SIG-M5 treated with dmso at 0.1 percent for 504 hours (cell line): ENCODE results near the gene EIF4E.

Source experiments
- DNase-seq: peaks from one replicate; lab custom pipeline; 2025; ENCODE audit not compliant: unreplicated experiment; lab: John Stamatoyannopoulos, UW

The EIF4E gene, protein sequence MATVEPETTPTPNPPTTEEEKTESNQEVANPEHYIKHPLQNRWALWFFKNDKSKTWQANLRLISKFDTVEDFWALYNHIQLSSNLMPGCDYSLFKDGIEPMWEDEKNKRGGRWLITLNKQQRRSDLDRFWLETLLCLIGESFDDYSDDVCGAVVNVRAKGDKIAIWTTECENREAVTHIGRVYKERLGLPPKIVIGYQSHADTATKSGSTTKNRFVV

DNA sequence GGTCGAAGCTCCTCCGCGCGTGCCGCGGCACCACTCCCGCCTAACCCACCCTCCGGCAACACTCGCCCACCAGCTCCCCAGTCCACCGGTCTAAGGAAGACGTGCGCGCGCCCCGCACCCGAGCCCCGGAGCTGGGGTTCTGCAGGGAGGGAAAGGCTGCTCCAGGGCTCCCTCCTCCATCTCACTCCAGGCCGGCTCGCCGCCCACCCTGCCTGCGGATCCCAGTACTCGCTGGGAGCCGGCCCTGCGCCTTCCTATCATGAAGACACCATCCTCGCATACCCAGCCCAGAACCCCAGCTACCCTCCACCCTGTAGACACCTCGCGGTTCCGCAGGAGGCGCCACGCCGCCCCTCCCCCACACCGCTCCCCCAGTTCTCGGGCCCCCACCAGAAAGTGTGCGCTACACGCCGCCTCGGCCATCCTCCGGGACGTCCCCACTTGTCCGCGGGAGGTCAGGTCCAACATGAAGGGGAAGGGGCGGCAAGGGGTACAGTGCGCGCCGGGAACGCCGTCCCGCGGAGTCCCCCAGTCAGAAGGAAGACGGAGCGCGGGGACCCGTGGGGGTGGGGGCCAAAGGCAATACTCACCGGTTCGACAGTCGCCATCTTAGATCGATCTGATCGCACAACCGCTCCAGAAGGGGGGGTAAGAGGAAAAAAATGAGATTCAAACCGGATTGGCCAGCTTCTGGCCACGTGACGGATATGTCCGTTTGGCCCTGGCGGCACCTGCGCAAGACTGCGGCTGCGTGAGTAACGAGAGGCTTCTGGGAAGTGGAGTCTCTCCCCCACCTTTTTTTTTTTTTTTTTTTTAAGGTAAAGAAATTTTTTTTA is at the start of gene EIF4E:
Gene EIF4E, minus strand, starts transcription at position 629 of the 836 bp plus-strand sequence. Its CDS starts 21 bp downstream, at position 608.
- peak; percentile 97 for DNase-seq

DNA sequence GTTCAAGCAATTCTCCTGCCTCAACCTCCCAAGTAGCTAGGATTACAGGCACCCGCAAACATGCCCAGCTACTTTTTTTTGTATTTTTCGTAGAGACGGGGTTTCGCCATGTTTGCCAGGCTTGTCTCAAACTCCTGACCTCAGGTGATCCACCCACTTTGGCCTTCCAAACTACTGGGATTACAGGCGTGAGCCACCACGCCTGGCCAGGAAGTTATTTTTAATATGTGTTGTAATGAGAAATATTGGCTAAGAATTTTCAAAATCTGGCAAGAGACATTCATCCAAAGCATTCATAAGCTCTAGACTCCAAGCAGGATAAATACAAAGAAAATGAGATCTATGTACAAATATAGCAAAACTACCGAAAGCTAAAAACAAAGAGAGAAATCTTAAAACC is 48.6 kb upstream of the EIF4E start:
- DNase-seq: no peak

DNA sequence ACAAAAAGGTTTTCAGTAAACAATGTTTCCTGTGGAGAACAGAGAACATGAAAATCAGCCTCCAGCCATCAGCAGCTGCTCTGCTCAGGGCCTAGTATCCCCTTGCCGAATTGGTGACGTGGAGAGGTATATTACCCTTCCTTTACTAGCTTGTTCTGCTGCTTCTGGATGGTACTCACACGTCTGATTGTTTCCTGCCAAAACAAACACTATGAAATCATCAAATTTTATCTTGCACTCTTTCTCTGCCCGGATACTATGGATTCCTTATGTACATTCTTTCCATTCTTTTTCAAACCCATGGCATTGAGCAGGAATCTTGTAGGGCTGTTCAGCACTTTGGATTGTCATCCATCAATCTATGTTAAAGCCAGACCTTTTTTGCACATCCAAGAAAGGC is 47.8 kb upstream of the EIF4E start:
- DNase-seq: no peak

DNA sequence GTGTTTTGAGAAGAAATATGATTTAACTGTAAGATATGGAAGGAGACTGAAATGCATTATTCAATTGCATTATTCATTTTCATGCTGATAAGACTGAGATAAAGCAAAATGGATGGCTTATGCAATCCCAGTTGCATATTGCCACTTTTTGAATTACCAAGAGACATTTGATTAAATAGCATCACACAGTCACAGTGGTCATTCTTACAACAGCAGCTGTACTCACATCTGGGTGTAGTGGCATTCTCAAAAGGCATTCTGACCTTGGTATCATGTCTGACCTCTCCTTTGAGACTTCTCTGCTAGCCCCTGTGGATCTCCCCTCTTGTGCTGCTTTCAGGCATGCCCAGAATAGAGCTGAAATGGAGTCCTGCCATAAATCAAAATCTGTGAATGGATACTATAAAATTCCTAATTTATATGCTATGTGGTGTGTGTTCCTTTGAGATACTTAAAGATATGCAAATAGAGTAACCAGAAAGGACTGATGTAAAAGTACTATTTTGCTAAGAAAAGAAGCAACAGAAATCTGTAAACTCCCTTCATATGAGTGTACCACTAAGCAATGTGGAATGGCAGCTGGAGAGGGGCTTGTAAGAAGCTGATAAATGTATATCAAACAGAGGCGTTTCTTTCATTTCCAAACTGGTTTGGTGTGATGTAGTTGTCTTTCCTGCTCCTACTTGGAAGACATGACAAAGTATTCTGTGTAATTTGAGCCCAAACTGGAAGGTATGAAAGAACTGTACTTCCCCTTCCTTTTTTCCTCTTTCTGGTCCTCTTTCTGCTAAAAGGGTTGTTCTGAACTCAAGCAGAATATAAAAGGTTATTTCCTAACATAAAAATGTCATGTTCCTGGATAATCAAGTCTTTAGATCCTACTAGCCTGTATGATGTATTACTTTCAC is 41.2 kb upstream of the EIF4E start:
- peak; percentile 22 for DNase-seq

DNA sequence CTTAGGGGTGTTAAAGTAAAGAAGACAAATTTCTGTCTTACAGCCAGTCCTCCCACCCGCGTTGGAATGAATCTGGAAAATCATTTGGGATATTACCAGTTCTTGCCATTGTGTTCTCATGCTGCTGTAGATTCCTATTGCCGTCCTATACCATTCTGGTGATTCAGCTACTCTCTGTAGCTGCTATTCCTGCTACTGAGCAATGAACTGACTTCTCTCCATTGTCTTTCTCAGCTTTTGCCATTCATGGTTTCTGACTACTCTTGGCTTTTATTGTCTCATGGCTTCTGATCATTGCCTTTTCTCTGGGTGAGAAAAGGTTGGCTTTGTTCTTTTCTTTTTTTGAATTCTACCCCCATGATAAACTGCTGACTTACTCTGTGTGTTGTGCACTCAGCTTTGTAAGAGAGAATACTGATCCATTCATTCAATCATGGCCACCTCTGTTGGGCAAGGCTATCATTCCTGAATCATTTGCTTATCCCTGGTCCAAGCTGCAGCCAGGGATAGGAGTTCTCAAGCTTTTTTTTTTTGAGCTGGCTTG is 38.9 kb upstream of the EIF4E start:
- DNase-seq: no peak

DNA sequence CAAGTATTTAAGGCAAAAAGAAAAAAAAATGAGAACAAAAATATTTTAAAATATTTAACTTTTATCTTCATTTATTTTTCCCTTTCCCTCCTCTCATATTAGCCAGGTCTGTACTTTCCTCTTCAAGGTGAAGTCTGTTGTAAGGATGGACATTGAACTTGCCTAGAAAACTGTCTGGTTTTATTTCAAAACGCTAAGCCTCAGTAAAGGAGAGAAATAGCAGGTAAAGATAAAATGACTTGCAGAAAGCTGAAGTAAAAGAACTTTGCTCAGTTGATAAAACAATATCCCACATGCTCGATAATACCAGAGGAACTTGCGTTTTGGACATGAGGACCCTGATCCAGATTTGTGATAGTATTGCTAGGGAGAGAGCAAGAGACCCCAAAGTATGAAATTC is 38.0 kb upstream of the EIF4E start:
- DNase-seq: no peak

DNA sequence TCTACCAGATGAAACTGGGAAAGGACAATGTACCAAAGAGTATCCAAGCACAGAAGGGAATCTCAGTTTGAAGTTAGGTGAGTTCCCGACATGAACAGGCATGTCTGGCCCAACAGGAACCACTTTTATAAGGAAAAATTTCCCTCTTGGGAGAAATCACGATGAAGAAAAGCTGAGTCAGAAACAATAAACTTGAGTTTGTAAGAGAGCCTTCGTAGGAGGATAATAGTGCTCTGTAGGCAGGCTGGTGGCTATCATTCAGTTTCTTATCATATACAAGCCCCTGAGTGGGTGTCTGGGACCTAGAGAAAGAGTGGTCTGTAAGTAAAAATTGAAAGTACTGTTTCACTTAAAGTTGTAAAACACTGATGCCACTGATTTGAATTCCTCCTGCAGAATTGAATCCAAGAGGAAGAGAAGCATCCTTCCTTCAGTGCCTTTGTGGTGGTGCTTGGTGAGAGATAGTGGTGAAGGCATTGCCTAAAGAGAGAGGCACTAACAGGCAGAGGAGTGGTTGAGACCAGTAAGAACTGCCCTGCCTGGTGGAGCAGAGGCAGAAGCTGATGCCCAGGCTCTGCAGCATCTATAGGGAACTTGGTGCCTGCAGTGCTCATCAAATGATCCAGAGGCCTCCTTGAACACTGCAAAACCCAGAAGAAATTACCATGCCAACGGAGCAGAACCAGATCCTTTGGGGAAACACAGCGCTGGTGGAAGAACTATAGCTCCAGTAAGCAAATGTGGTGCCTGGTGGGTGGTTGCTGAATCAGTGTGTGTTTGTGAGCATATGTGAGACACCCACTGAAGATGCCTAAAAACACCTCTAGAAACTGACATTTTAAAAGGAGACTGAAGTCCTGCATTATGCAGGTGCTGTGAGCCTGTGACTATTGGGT is 34.9 kb upstream of the EIF4E start:
- DNase-seq: no peak

DNA sequence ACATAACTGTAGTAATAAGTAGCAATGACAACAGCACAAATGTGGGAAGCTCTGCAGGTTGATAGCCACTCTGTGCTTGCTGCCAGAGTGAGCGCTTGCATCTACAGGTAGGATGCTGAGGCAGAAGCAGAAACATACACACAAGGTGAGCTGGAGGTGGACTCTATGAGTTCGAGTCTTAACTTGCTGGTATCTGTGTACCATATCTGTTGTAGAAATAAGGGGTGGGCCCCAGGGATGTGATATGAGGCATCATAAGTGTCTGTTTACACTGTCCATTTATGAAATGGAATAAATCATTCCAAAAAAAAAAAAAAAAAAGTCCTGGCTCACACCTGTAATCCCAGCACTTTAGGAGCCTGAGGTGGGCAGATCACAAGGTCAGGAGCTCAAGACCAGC is 32.8 kb upstream of the EIF4E start:
- DNase-seq: no peak

DNA sequence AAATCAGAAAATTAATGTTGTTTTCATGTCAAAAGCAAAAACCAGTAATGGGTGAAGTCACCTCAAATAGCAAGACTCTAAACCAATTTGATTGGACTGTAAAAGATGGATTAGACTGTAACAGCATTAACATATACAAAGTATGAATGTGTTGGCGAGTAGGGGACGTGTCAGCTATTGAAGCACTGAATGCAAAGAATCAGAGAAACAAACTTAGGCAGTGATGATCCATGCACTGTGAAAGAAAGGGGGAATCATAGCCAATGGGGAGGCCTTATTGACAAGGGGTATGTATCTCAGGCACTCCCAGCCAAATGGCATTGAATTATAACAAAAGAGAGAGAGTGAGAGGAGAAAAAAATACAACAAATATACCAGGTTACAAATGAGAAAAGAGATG is 30.5 kb upstream of the EIF4E start:
- DNase-seq: no peak

DNA sequence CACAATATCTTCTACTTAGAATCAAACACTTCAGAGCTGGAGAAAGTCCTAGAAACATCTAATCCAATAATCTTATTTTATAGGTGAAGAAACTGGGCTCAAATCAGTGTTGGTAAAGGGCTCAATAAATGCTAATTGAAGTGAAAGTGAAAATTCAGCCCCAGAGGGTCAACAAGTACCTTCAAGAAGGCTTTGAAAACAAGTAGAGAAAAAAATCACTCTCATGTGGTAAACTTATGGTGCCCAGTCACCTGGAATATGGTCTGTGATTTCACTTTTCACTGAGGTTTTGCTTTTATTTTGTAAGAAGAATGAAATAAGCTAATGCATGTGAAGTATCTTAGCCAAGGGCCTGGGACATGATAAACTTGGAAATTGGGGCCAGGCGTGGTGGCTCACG is 29.1 kb upstream of the EIF4E start:
- DNase-seq: no peak

DNA sequence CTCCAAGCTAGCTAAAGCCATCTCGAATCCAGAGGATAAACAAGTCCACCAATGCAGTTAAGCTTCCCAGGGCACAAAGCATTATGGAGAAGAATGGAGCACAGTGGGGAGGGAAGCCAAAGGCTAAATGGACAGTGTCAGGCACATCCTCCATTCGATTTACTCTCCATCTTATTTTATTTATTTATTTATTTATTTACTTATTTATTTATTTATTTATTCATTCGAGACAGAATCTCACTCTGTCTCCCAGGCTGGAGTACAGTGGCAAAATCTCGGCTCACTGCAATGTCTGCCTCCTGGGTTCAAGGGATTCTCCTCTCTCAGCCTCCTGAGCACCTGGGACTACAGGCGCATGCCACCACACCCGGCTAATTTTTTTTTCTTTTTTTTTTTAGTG is 26.3 kb upstream of the EIF4E start:
- no peak for DNase-seq

DNA sequence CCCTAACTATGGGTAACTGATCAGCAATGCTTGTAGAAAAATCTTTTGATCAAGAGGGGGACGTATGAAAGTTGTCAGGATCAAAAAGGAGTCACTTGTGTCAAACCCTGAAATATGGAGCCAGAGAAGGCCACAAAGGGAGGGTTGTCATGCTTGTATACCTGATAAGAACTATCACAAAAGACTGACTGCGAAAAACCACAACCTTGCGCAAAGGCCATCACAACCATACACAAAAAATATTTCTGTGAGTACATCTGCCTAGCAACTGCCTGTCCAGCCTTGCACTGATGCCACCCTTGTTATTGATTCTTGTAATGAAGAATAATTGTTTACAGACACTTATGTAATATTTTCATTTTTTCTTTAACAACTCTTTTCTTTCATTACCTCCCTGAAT is 22.8 kb upstream of the EIF4E start:
- DNase-seq: no peak

DNA sequence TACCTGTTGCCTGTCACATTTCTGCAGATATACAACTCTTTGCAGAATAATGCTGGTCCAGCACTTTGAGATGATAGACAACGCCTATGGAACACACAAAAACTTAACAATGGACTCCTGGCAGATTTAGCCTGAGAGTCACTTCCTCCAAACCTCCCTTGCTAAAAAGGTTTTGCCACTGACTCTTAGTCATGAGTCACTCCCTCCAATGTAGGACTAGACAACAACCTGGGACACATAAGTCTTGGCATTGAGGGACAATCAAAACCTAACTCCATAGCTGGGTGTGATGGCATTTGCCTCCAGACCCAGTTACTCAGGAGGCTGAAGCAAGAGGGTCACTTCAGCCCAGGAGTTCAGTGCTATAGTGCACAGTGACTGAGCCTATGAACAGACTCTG is 22.0 kb upstream of the EIF4E start:
- no peak for DNase-seq

DNA sequence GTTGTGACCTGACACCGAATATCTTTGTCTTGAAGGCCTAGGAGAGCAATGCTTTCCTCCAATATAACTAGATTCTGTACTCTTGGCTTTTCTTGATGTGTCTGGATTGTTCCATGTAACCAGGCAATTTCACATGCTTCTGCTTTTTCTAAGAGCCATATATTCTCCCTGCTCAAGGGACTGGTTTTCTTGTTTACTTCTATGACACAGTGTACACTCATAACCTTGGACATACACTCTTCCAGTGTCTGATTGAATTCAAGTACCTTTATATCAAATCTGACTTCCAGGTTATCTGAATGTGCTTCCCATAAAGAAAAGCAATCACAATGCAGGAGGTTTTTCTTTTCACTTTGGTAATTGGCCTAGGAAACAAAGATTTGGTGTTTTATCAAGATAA is 17.4 kb upstream of the EIF4E start:
- no peak for DNase-seq

DNA sequence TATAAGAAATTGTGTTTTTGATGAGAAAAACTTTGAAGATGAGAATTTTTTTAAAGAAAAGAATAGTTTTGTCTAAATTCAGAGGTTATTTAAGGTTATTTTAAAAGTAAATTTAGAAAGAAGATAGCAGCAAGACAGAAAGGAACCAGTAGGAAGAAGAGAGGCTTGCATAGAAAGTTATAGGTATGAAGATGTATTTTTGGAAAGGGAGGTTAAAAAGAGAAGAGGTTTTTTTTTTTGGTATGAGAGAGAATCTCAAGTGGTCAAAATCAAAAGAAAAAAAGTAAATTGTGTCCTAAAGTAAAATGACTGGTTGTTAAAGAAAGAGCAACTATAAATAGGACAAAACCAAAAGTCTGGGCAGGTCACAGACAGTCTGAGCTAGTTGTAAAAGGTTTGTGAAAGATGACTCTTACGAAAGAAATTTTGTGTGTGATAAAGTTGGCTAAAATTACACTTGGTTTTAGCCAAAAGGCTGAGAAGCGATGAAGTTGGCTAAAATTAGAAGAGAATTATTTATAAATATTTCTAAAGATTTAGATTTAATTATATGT is 16.4 kb upstream of the EIF4E start:
- peak; percentile 19 for DNase-seq

DNA sequence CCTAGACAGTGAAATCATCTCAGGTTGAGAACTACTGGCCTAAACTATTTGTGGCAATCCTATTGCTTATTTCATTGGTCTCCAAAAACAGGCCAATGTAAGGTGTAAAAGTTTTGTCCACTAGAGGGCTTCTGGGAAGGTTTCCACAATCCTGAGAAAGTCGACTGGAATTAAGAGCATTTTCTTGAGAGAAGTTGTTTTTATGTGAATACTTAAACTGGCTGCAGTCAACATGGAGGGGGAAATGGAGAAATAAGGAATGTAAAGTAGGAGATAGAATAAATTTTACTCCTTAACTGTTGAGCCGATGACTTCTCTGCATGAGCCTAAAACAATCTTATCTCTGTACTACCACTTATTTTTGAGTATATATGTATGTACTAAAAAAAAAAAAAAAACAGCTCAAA is 11.0 kb upstream of the EIF4E start:
- peak; percentile 49 for DNase-seq

DNA sequence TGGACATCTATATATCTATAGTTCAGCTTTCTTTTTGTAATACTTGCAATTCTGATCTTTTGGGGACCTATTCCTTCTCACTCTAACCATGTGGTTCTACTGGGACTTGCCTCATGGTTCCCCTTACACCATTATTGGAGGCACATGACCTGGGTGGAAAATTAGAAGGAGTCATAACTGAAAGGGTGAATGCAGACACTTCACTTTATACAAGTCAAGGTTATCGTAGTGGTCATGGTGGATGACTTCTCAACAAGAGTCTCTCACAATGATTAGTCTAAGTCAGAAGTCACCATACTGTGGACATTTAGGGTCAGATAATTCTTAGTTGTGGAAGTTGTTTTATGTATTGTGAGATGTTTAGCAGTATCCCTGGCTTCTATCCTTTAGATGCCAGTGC is 10.5 kb upstream of the EIF4E start:
- no peak for DNase-seq

DNA sequence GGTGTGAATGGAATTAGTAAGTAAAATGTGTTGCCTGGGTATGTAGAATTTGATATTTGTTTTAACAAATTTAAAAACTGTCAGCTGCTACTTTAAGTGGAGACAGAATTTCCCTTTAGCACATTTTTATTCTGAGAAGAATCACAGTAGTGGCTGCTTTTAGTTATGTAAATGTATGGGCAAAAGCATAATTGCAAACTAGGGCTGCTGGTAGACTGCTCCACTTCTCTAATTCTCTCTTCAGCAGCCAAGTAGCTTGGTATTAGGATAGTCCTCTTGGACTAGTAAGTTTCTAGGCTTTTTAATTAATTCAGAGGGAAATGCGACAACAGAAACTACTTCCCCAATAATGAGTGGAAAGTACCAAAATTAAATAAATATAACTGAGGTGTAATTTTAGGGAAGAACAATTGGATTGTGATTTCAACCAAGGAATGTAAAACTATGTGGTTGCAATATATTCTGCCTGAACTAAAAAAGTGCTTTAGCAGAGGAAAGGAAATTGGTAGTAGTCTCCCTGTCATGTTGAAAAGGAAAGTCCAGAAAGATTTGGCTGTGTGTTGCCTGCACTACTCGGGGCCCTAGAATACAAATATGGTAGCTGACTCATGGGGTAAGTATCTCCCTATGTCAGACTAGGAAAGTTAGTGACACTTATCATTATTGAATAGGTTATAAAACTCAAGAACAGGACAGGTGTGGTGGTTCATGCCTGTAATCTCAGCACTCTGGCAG is 9.2 kb upstream of the EIF4E start:
- DNase-seq: no peak

DNA sequence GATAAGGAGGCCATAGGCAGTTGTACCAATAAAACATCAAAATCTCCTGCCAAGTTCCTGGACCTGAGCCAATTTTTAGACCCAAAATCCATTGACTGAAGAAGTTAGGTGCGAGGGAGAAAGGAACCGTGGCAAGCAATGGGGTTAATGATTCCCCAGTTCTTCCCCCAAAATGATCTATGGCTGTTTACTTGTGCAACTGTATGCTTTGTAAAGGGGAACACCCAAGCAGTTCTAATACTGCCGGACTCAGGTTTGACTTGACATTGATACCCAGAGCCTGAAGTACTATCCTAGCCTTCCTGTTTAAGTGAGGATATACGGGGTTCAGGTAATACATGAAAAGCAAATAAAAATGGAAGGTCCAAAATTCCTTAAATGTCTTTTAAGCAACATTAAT is 6.7 kb upstream of the EIF4E start:
- DNase-seq: no peak
